ENCODE measurements around the gene ANKRD23.
"Not testable (repeated sequence)": the region's sequence is repeated elsewhere in the genome, so short reads cannot be mapped to it uniquely, and the experiment has no call there.

The ANKRD23 gene

DNA sequence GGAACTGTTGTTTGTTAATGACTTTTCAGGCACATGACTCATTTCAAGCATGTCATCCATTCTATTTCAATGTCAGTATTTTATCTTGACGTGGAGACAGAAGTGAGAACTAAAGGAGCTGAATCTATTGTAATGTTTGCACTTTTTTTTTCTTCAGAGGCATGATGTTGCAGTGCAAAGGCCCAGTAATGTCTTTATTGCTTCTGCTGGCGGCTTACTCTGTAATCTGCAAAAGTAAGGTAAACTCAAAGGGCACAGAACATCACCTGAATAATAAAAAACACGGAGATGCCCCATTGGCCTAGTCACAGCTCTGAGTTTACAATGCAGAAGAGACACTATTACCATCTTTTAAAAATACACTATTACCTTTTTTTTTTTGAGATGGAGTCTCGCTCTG is 30.2 kb downstream of the ANKRD23 start:
- DNase-seq: no peak

DNA sequence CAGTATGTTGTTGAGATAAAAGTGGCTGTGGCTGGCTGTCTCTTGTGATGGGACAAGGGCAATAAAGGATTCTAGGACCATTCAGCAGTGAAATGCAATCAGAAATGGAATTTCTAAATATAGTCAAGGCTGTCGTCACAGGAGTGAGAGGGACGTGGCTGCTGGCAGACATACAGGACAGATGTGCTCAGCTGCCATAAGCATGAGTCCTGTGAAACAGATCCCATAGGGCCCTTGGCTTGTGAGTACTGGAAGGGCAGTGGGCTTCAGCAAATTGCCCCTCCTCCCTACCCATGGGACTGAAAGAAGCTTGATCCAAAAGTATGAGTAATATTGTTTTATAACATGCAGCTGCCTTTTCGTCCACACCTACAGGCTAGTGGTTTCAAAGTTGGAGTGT is 31.9 kb downstream of the ANKRD23 start:
- no peak for DNase-seq

DNA sequence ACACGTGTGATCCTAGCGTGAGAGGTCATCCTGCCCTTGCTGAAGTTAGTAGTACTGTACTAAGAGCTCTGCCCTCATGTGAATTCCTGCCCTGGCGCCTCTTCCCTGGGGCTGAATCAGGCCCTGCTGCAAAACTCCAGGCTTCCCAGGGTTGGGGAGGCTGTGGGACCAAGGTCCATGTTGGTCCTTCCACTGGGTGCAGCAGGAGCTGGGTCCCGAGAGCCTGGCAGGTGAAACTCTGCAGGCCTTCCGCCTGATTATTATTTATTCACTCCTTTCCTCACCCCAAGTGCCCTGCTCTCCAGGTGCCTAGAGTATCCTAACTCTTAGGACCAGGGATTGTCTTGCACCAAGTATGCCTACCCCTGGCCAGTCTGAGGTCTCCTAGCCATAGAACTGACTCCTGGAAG is 33.0 kb downstream of the ANKRD23 start:
- no peak for DNase-seq

DNA sequence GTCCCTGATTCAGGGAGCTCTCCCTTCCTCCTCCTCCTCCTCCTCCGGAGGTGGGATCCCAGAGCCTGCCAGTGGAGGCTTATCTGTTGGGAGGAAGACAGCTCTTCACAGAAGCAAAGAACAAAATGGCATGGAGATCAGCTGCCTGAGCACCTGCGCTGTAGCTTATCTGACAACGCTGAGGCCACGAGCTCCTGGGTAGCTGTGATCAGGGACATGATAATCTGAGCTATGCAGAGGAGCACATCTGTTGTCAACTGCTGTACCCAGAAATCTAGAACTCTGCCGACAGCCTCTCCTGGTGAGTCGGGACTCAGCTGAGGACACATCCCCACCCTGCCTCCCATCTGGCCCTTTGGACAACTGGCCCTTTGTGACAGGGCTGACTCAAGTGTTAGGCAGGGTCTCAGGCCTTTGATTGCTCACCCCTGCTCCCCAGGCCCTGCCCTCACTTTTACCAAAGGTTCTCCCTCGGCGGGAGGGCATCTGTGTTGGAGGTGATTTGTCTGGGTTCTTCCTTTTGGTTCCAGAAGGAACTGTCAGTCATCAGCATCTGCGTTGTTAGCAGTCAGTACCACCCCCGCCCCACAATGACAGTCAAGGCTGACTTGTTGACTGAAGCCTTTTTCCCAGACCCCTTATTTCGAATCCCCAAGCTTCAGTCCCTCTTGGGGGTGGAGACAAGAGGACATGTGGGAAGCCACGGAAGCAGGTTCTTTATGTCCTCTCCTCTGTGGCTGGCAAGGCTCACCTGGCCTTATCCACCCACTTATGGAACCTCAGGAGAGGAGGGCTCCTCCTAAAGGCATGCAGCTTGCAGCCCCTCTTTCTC is 33.7 kb downstream of the ANKRD23 start:
- DNase-seq: no peak

DNA sequence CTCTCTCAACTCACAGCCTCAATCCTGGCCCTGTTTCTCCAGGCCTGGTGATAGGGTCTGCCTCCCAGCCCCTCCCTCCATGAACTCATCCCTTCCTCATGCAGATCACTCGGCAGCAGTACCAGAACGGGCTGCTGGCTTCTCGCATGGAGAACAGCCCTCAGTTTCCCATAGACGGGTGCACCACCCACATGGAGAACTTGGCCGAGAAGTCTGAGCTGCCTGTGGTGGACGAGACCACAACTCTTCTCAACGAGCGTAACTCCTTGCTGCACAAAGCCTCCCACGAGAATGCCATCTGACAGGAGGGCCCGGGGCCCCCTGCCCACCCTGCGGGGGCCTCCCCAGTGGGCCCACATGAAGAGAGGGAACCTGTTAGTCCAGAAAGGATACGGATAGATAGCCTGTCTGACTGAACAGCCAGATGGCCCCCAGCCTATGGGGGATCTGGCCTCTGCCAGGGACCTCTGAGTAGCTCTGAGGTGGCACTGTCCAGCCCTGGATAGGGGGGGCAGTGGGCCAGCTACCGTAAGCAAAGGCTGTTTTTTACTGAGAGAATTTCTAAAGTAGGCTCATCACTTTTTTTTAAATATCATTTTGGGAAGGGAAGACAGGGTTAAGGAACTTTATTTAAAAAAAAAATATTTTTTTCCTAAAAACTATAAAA is 34.5 kb downstream of the ANKRD23 start:
- DNase-seq: no peak

DNA sequence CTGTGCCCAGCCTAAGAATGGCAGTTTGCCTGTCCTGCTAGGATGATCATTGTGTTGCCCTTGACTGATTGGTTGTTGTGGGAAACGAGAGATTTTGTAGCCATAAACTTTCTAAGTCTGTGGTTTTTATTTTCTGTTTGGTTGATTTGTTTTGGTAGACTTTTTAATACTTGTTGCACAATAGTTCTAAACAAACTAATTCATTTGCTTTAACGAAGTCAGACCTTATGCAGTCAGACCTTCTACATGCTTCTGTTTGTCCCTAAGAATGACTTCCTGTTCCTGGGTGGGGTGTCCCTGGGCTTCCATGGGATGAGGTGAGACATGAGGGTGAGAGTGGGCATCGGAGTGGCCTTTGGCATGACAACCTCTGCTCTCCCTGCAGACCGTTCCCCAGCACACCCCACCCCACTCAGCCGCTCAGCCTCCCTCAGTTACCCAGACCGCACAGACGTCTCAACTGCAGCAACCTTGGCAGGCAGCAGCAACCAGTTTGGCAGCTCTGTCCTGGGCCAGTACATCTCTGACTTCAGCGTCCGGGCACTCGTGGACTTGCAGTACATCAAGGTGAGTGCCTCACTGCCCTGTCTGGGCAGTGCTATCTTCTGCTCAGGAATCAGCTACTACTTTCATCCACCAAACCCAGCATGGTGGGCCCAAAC is 35.5 kb downstream of the ANKRD23 start:
- no peak for DNase-seq

DNA sequence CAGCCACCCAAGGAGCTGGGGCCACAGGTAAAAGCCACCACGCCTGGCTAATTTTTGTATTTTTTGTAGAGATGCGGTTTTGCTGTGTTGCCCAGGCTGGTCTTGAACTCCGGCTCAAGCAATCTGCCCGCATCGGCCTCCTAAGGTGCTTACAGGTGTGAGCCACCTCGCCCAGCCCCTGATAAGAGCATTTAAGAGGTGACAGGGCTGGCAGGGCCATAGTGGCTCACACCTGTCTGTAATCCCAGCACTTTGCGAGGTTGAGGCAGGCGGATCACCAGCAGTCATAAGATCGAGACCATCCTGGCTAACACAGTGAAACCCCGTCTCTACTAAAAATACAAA is 36.7 kb downstream of the ANKRD23 start:
- no peak for DNase-seq

DNA sequence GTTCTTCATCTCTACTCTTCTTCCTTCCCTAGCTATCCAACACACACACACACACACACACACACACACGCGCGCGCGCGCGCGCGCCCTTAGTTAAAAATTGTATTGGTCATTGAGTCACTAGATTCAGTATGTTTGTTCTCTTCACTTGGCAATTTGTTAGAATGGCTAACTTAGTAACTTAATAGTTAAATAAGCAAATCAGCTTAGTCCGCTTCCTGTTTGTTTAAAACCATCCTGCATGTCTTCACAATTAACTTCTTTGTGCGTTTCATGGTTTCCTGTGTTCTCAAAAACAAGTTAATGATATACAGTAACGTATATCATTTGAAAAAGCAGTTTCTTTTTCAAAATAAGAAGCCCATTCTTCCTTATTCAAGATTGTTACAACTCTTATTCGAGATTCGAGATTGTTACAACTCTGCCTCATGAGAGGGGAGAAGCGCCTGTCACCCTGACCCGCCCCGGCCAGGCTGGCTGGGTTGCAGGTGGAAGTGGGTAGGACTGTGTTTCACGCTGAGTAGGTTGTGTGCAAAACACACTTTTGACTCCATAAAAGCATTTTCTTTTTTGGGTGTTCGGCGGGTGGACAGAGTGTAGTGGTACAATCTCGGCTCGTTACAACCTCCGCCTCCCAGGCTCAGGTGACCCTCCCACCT is 37.2 kb downstream of the ANKRD23 start:
- DNase-seq: no peak

DNA sequence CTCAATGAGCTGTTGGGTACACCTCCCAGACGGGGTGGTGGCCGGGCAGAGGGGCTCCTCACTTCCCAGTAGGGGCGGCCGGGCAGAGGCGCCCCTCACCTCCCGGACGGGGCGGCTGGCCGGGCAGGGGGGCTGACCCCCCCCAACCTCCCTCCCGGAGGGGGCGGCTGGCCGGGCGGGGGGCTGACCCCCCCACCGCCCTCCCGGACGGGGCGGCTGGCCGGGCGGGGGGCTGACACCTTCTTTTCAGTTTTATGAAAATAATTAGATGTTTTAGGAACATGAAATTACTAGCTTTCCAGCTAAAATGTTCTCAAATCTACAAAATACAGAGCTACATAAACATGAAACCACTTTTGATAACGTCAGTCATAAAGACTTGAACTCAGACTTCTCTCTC is 37.9 kb downstream of the ANKRD23 start:
- DNase-seq: not testable (repeated sequence)

DNA sequence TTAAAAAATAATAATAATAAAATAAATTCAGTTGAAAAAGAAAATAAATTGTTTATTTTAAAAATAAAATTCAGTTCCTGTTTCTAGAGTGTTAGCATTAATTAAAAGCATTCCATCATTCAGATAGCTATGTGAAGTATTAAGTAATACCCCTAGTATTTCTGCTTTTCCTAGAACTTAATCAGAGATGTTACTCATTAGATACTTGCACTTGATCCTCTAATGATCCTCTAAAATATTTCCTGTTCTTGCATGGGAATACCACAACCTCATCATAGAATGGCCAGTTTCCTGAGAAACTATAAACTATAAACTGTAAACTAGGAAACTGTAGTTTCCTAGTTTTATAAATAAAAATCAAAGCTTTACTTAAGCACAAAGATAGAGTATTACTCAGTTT is 38.8 kb downstream of the ANKRD23 start:
- DNase-seq: no peak

DNA sequence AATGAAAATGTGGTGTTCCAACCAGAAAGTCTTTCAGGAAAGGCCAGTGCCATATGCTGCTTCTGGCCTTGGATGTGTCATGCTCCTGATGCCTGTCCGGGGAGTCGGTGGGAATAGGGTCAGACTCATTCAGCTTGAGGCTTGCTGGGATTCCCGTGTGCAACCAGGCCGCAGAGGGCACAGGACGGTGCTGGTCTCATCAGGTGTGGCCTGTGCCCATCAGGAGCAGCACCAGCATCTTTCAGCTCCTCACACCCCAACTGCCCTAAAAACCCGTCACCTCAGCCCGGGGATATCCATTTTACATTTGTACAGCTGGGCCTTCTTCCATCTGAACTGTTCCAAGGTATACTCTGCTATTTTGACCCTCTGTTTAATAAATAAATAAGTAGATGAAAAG is 41.1 kb downstream of the ANKRD23 start:
- no peak for DNase-seq

DNA sequence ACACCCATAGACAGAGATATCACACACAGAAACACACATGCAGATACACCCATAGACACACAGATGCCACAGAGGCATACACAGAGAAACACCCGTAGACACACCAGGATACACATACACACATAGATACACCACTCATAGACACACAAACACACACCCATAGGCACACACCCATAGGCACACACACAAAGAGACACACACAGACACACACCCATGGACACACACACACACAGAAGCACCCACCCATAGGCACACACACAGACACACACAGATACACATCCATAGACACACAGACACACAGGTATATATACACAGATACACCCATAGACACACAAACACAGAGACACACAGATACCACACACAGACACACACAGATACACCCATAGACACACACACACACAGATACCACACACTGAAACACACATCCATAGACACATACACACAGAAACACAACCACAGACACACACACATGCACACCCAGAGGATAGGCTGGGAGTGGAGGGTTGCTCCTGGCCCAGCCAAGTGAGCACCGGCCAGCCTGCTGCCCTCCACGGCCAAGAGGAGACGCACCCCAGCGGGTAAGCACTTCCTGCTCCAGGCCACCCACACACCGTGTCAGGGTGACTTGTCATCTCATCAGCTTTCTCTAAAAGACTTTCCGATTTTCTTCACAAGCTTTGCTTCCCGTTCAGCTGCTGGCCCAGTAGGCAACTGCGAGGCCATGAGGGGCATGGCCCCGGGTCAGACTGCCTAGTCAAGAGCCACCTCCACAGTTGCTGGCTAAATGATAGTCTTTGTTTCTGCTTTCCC is 41.8 kb downstream of the ANKRD23 start:
- DNase-seq: peak; percentile 34 to 49

DNA sequence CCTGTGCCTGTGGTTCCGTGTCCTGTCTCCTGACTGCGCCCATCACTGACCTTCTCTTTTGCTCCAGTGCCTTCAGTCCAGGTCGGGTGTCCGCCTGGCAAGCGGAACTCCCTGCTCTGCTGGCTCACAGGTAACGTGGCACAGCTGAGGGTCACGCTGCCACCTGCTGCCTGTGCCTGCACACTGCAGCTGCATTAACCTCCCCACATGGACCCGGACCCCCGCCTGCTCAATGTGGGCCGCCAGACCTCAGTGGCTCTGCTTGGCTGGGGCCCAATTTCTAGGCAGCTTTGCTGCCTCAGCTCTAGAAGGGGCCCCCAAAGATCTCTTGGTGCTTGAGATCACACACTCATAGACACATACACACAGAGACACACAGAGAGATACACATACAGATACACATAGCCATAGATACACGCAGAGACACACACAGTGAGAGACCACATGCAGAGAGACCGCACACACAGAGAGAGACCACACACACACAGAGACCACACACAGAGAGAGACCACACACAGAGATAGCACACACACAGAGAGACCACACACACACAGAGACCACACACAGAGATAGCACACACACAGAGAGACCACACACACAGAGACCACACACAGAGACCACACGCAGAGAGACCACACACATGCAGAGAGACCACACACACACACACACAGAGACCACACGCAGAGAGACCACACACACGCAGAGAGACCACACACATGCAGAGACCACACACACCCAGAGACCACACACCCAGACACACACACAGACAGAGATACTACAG is 42.6 kb downstream of the ANKRD23 start:
- peak; percentile 67 to 74 for DNase-seq

DNA sequence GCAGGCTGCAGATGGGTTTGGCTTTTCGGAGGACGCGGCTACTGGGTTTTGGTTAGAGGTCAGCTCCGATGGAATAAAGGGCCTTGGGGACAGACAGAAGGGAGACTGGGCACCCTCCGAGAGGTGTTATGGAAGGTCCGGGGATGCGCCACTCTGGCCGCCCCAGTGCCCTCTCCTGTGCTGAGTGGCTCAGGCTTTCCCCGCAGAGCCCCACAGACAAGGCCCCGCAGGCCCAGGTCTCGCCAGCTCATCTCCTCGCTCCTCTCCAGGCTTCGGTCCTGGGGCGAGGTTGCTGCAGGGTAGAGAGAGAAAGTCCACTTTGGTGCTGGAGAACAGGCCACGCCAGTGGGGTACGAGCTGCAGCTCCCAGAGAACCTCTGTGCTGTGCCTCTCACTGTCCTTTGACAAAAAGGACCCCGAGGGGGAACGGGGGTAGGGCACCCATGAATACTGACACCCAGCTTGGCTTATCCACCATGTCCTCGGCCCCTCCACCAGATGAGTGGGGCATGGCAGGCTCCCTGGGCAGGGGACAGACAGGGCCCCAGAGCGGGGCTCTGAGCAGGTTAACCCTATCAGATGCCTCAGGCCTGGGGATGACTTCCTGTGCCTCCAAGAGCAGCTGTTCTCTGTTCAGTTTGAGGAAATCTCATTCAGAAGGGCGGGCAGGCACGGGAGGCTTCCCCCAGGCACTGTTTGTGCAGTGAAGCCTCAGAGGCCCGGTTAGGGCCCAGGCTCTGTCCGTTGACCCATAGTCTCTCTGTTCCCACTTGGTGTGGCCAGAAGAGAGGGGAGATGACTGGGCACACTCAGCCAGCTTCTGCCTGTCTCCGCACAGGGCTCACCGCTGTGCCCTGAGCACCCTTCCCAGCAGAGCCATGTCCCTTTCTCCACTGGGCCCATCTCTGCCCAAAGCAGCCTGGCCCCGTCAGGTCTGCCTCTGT is 43.5 kb downstream of the ANKRD23 start:
- DNase-seq: no peak

DNA sequence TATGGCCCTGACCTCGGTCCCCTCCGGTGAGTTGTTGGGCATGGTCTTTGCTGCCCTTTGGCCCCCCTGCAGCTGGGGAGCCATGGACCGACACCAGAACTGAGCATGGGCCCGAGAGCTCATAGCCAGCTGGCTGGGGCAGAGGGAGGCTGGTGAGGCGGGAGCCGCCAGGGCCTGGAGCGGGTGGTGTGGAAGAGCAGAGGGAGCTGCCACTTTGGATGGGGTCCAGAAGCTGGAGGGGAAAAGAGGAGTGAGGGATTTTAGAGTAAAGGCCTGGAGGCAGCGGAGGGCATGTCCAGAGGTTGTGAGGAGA is 44.2 kb downstream of the ANKRD23 start:
- DNase-seq: no peak

DNA sequence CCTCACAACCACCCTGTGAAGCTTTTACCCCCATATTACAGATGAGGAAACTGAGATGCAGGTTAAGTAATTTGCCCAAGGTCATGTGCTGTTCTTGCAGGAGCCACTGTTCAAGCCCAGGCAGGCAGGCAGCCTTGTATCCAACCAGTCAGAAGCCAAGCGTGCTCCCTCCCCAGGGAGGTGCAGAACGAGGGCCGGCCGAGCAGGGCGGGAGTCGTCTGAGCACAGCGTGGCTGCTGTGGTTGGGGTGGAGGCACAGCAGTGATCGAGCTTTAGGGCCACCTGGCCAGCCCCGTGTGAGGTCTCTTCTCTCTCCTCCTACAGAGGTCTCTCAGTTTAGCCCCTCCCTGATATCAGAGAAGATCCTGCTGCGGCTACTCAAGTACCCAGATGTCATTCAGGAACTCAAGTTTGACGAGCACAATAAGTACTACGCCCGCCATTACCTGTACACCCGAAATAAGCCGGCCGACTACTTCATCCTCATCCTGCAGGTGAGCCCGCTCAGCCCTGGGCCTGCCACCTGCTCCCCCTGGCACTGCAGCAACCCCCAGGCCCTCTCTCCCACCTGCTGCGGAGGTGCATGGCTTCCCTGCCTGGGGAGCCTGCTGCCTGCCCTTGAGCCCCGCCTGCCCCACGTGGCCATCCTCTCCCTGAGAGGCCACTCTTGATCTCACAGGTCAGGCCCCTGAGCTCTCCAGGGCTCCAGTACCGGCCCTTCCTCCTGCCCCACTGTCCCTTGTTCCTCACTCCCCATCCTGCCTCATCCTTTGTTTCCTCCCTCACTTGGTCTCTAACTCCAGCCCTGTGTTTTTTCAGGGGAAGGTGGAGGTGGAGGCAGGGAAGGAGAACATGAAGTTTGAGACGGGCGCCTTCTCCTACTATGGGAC is 44.8 kb downstream of the ANKRD23 start:
- DNase-seq: no peak

DNA sequence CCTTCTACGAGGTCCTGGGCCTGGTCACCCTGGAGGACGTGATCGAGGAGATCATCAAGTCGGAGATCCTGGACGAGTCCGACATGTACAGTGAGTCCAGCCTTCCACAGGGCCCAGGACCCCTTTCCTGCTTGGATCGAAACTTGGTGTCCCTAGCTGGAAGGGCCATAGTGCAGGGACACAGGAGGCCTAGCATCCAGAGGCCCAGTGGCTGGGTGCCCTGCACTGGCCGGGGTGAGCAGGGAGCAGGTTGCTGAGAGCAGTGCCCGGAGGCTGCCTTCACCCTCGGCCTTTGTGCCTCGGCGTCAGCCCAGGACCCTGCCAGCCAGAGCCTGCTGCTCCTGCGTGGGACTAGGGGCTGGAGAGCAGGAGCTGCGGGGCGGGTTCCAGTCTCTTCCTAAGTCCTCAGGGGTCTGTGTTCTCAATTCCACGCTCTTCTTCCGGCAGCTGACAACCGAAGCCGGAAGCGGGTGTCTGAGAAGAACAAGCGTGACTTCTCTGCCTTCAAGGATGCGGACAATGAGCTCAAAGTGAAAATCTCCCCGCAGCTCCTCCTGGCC is 46.7 kb downstream of the ANKRD23 start:
- DNase-seq: no peak

DNA sequence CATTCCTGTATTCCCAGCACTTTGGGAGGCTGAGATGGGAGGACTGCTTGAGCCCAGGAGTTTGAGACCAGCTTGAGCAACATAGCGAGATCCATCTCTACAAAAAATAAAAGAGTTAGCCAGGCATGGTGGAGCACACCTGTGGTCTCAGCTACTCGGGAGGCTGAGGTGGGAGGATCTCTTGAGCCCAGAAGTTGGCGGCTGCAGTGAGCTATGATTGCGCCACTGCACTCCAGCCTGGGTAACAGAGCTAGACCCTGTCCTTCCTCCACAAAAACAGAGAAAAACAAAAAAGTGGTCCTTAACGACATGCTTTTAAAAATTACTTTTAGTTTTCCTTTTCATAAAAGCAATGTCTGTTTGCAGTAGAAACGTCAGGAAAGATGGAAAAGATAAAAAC is 47.3 kb downstream of the ANKRD23 start:
- DNase-seq: not testable (repeated sequence)

DNA sequence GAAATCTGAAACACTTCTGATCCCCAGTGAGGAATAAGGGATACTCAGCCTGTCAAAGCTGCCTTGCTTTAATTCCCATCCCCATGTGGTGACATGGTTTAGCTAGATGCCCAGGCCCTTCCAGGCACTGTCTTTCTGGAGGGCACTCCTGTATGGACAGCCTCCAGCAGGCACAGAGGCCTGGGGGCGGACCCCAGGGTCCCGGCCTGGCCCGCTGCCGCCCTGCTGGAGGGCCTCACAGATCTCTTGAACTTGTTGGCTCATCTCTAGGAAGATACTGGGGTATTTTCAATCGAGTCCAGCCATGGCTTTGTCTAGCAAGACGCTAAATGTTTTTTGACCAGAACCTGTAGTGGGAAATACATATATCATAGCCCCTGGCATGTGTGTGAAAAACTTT is 48.7 kb downstream of the ANKRD23 start:
- DNase-seq: no peak
